Jurkat, Clone E6-1 (cell line): ENCODE results near the gene GSTT2B.
A peak's percentile ranks its signal among the peaks of the same experiment; 100 is the strongest.
"Not testable (repeated sequence)": the region's sequence is repeated elsewhere in the genome, so short reads cannot be mapped to it uniquely, and the experiment has no call there.

Source experiments
- DNase-seq: peaks from one replicate; pipeline ENCODE4 v3.0.0-alpha.2; 2011; ENCODE audit warnings: low read depth, low spot score
- H3K4me3 ChIP-seq: 2 replicates; pipeline ENCODE4 v1.5.1; 2011; ENCODE audit warnings: mild to moderate bottlenecking, low read length, control low read depth, moderate library complexity

Gene GSTT2B

GRCh38 chr22:23986538-23987178 lies 25.7 kb upstream of the GSTT2B start:
- not testable (repeated sequence) for DNase-seq, H3K4me3 ChIP-seq

DNA sequence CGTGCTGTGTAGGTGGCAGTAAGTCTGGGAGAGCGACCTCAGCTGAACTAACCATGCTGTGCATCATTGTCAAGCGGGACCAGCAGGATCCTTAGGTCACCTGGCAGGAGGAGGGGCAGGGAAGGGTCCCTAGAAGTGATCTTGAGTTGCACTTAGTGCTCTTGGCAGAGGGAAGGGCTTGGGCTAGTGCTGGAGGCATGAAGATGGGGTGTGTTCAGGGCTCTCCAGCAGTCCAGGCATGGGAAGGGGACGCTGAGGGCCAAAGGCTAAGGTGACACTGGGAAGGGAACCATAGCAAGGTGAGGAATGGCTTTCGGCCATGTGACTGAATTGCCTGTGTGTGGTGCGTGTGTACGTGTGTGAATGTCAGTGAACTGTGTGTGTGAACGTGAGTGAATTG lies 25.1 kb upstream of the GSTT2B start:
- not testable (repeated sequence) for H3K4me3 ChIP-seq, DNase-seq

GRCh38 chr22:23984430-23984829 lies 23.4 kb upstream of the GSTT2B start:
- H3K4me3 ChIP-seq: no peak overlapping the region
- DNase-seq: no peak

GRCh38 chr22:23980567-23980966 lies 19.6 kb upstream of the GSTT2B start:
- H3K4me3 ChIP-seq, DNase-seq: not testable (repeated sequence)

GRCh38 chr22:23979557-23980240 lies 18.7 kb upstream of the GSTT2B start, which contains the start of gene GSTT2:
GSTT2 (plus strand) TSS chr22:23980134.
- H3K4me3 ChIP-seq: not testable (repeated sequence)

DNA sequence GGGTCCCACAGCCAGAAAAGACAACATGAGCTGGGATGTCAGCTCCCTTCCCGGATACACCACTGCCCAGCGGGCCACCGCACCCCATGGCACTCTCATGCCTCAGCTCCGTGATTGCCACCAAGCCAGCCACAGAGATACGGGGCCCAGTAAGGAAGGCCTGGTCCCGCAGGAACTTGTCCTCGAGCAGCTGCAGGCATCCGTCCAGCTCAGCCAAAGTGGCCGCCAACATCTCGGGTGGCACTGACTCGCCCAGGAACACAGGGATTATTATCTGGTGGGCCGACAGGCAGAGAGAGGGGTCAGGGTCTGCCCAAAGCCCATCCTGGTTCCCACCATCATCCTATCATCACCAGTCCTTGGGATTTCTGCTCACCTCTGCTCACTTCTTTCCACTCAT lies 16.3 kb upstream of the GSTT2B start:
- H3K4me3 ChIP-seq, DNase-seq: not testable (repeated sequence)

More at GRCh38 chr22:23979557-23980240, 18.7 kb upstream of the GSTT2B start, which contains the start of gene GSTT2:
- not testable (repeated sequence) for DNase-seq

DNA sequence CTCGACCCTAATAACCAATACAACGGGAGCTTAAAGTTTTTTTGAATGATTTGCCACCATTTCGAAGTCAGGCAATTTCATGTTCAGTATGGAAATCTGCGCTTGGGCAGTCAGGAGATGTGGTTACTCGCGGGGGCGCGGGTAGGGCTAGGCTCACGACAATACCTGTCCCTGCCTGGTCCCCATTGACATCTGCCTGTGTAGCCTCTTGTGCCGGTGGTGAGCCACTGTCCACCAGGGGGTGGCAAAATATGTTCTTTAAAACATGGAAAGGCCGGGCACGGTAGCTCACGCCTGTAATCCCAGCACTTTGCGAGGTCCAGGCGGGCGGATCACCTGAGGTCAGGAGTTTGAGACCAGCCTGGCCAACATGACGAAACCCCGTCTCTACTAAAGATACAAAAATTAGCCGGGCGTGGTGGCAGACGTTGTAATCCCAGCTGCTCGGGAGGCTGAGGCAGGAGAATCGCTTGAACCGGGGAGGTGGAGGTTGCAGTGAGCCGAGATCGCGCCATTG lies 13.9 kb upstream of the GSTT2B start:
- not testable (repeated sequence) for H3K4me3 ChIP-seq, DNase-seq

DNA sequence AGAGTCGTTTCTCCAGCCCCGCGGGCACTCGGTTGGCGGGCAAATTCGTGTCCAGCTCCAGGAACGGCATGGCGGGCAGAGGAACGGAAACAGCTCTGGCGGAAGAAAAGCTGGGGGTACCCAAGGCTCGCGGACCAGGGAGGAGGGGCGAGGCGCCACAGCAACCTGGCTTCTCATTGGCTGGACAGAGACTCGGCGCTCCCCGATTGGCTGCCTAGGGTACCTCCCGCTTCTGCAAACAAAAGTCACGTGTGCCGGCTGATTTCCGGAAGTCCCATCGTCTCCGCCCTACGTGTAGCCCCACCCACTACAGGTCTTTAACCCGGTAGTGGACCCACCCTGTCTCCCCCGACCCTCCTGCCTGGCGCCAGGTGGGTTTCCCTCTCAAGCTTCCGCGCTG lies 13.3 kb upstream of the GSTT2B start, which contains the start of gene DDT:
Gene DDT, minus strand, starts transcription at position 97 of the 400 bp plus-strand sequence. Its CDS starts 27 bp downstream, at position 70.
- not testable (repeated sequence) for H3K4me3 ChIP-seq, DNase-seq

DNA sequence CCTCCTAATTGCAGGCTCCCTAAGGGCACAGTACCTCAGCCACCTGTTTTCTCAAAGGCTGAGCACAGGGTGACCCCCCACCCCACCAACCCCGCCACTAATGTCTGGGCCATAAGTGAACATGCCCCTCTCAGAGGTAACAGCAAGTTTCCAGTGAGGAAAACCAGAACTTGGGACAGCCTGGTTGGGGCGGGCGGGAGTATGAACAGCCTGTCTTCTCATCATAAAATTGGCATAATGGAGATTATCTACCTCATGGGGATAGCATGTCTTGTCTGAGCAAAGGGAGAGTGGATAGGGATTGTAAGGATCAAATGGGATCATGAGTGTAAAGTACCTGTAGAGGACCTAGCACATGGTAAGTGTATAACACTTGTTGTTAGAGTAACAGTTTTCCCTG lies 10.9 kb upstream of the GSTT2B start:
- DNase-seq, H3K4me3 ChIP-seq: not testable (repeated sequence)

- no peak for DNase-seq
- no peak overlapping the region for H3K4me3 ChIP-seq
Measured at GRCh38 chr22:23970816-23971486, 10.0 kb upstream of the GSTT2B start.

- no peak overlapping the region for H3K4me3 ChIP-seq
- DNase-seq: no peak
Measured at GRCh38 chr22:23970201-23970641, 9.2 kb upstream of the GSTT2B start.

DNA sequence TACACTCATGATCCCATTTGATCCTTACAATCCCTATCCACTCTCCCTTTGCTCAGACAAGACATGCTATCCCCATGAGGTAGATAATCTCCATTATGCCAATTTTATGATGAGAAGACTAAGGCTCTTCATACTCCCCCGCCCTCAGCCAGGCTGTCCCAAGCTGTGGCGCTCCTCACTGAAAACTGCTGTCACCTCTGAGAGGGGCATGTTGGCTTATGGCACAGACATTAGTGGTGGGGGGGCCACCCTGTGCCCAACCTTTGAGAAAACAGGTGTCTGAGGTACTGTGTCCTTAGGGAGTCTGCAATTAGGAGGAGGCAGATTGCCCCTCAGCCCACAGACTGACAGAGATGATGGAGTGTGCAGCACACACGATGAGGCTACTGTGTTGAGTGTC lies 8.1 kb upstream of the GSTT2B start:
- no peak for DNase-seq

GRCh38 chr22:23966568-23966967 lies 5.6 kb upstream of the GSTT2B start, which contains the start of gene DDTL:
DDTL (plus strand) TSS chr22:23966888; CDS start chr22:23966915, 27 bp downstream.
- not testable (repeated sequence) for H3K4me3 ChIP-seq, DNase-seq

More for the DNA sequence above, 8.1 kb upstream of the GSTT2B start:
- no peak overlapping the region for H3K4me3 ChIP-seq

DNA sequence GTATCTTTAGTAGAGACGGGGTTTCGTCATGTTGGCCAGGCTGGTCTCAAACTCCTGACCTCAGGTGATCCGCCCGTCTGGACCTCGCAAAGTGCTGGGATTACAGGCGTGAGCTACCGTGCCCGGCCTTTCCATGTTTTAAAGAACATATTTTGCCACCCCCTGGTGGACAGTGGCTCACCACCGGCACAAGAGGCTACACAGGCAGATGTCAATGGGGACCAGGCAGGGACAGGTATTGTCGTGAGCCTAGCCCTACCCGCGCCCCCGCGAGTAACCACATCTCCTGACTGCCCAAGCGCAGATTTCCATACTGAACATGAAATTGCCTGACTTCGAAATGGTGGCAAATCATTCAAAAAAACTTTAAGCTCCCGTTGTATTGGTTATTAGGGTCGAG lies 5.1 kb upstream of the GSTT2B start:
- DNase-seq, H3K4me3 ChIP-seq: not testable (repeated sequence)

DNA sequence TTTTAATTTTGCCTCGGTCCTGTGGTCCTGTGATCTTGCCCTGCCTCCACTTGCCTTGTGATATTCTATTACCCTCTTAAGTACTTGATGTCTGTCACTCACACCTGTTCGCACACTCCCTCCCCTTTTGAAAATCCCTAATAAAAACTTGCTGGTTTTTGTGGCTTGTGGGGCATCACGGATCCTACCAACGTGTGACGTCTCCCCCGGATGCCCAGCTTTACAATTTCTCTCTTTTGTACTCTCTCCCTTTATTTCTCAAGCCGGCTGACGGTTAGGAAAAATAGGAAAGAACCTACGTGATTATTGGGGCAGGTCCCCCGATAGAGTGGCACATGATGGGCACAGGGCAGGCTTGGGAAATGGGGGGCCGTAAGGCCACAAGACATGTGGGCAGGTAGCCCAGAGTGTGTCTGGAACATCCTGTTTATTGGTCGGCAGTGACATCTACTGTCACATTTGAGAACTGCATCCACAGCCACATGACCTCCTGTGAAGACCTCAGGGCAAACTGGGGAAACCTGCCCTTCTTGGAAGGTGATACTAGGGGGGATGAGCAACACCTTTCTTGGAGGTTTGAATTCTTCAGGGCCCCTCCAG lies 4.6 kb downstream of the GSTT2B start:
- DNase-seq: peak; percentile 59
- not testable (repeated sequence) for H3K4me3 ChIP-seq

DNA sequence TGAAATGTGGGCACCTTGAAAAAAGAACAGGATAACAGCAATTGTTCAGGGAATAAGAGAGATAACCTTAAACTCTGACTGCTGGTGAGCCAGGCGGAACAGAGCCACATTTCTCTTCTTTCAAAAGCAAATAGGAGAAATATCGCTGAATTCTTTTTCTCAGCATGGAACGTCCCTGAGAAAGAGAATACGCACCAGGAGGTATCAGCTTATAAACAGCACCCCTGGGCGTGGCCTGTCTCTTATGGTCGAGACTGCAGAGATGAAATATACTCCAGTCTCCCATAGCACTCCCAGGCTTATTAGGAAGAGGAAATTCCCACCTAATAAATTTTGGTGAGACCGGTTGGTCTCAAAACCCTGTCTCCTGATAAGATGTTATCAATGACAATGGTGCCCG lies 5.1 kb downstream of the GSTT2B start:
- not testable (repeated sequence) for H3K4me3 ChIP-seq

DNA sequence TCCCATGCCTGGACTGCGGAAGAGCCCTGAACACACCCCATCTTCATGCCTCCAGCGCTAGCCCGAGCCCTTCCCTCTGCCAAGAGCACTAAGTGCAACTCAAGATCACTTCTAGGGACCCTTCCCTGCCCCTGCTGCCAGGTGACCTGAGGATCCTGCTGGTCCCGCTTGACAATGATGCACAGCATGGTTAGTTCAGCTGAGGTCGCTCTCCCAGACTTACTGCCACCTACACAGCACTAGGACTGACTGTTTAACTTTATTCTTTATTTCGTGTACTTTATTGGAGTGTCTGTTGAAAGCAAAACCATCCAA lies 6.0 kb downstream of the GSTT2B start:
- not testable (repeated sequence) for DNase-seq, H3K4me3 ChIP-seq

More for the DNA sequence above, 5.1 kb downstream of the GSTT2B start:
- not testable (repeated sequence) for DNase-seq

DNA sequence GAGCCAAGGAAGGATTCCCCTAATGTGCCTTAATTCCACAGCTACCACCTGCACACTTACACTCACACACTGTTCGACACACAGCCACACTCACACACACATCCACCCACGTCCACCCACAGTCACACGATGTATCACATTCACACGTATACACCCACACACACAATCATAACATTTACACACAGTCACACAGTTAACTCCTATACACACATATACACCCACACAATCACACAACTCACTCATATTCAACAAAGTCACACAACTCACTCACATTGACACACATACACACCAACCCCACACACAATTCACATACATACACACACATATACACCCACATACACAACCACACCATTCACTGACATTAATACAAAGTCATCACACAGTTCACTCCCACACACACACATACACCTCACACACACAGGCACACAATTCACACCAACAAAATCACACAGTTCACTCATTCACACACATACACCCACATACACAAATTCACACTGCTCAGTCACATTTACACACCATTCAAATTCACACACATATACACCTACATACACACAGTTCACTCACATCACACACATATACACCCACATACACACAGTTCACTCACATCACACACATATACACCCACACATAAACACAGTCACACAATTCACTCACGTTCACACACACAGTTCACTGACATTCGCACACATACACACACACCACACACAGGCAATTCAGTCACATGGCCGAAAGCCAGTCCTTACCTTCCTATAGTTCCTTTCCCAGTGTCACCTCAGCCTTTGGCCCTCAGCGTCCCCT lies 6.6 kb downstream of the GSTT2B start:
- not testable (repeated sequence) for H3K4me3 ChIP-seq, DNase-seq
